GM12878 (cell line): ENCODE measurements around the gene GMDS. TPM values are rescaled to one million over a fixed set of nuclear protein-coding genes. Genes with fewer than 3 reads are reported as not detected.

Experiments
- ATAC-seq: fragments of 200-7000 bp; cut with Tn5 transposase; 3 replicates; pipeline ENCODE4 v1.9.1; 2020; ENCODE audit warnings: mild to moderate bottlenecking, moderate library complexity
- BruUV-seq: library from RNA; stranded (reverse); fragments of 400-500 nt; replicated peaks from 2 replicates; lab custom pipeline; 2021; lab: Mats Ljungman, UMichigan
- CTCF ChIA-PET: fragments of 300-600 bp; sonication (Branson Sonifier 250); formaldehyde crosslinking; extraction: SDS; loops from one replicate; lab custom pipeline; 2021; ENCODE audit warnings: inconsistent platforms; lab: Yijun Ruan, JAX
- POLR2A ChIA-PET: fragments of 350-600 bp; formaldehyde crosslinking; extraction: SDS; loops from one replicate; lab custom pipeline; 2021; ENCODE audit warnings: inconsistent platforms; lab: Charles Lee
- RAD21 ChIA-PET: fragments of 300-600 bp; sonication (Branson Sonifier 250); formaldehyde crosslinking; loops from one replicate; lab custom pipeline; 2023; ENCODE audit warnings: antibody characterized with exemption; ENCODE audit not compliant: unreplicated experiment; lab: Charles Lee
- SMC1A ChIA-PET: fragments of 300-600 bp; sonication (Branson Sonifier 250); formaldehyde crosslinking; loops from one replicate; lab custom pipeline; 2023; ENCODE audit not compliant: unreplicated experiment, uncharacterized antibody; lab: Charles Lee
- DNase-seq: peaks from one replicate; pipeline ENCODE4 v3.0.0-alpha.2; 2011; ENCODE audit warnings: low read depth, low spot score
- FAIRE-seq: peaks from 3 replicates; lab custom pipeline; 2011; peaks lifted over from hg19 to GRCh38; lab: Jason Lieb, UNC
- H2AFZ ChIP-seq: 2 replicates; pipeline ENCODE4 v1.6.0; 2011; ENCODE audit warnings: low read depth, low read length, control low read depth; ENCODE audit not compliant: control insufficient read depth
- H3K27ac ChIP-seq: 2 replicates; pipeline ENCODE4 v1.5.1; 2011; ENCODE audit warnings: control low read depth; ENCODE audit not compliant: control insufficient read depth, insufficient read depth
- H3K27me3 ChIP-seq, 2 experiments: replicated peaks in 1 of 2; 2 replicates each; pipeline versions ENCODE4 v1.6.0 to v1.6.1; 2011; ENCODE audit warnings: low read length in 1 of 2; ENCODE audit not compliant: control insufficient read depth in 2 of 2, insufficient read depth in 2 of 2
- H3K36me3 ChIP-seq, 2 experiments: 2 replicates each; pipeline ENCODE4 v1.5.1; 2011; ENCODE audit warnings: low read length in 1 of 2; ENCODE audit not compliant: control insufficient read depth in 2 of 2, insufficient read depth in 2 of 2
- H3K4me1 ChIP-seq: 2 replicates; pipeline ENCODE4 v1.6.1; 2011; ENCODE audit warnings: mild to moderate bottlenecking, low read length, moderate library complexity, mixed read lengths; ENCODE audit not compliant: control insufficient read depth, insufficient read depth
- H3K4me2 ChIP-seq: 2 replicates; pipeline ENCODE4 v1.6.0; 2011; ENCODE audit warnings: control low read depth; ENCODE audit not compliant: control insufficient read depth, insufficient read depth
- H3K4me3 ChIP-seq: fragments of 200-600 bp; sonication (generic); 2 replicates; pipeline ENCODE4 v1.5.1; 2016
- H3K79me2 ChIP-seq: 2 replicates; pipeline ENCODE4 v1.6.0; 2011; ENCODE audit warnings: low read length; ENCODE audit not compliant: control insufficient read depth, insufficient read depth
- H3K9ac ChIP-seq: 2 replicates; pipeline ENCODE4 v1.8.0; 2011; ENCODE audit warnings: low read length, control low read depth, mixed read lengths; ENCODE audit not compliant: control insufficient read depth, insufficient read depth
- H3K9me3 ChIP-seq: replicated peaks from 3 replicates; pipeline ENCODE4 v1.5.1; 2011; ENCODE audit warnings: mild to moderate bottlenecking, low read length; ENCODE audit not compliant: control insufficient read depth, insufficient read depth
- H4K20me1 ChIP-seq: 2 replicates; pipeline ENCODE4 v1.6.0; 2011; ENCODE audit not compliant: control insufficient read depth, insufficient read depth
- BCL11A ChIP-seq: IDR thresholded peaks from 2 replicates; pipeline ENCODE4 v1.6.1; 2011; ENCODE audit warnings: low read depth, low read length
- BCLAF1 ChIP-seq: fragments of 450-650 bp; IDR thresholded peaks from 2 replicates; pipeline ENCODE4 v1.6.1; 2017; ENCODE audit warnings: antibody characterized with exemption, mild to moderate bottlenecking, moderate library complexity
- MEF2A ChIP-seq: IDR thresholded peaks from 2 replicates; pipeline ENCODE4 v1.6.1; 2011; ENCODE audit warnings: low read depth, mild to moderate bottlenecking, low read length, moderate library complexity; ENCODE audit not compliant: insufficient read depth
- MEF2B ChIP-seq: fragments of 450-650 bp; IDR thresholded peaks from 2 replicates; pipeline ENCODE4 v1.6.1; 2018; ENCODE audit warnings: mild to moderate bottlenecking, moderate library complexity; ENCODE audit not compliant: partially characterized antibody, poor library complexity, severe bottlenecking
- NFIC ChIP-seq: IDR thresholded peaks from 2 replicates; pipeline ENCODE4 v1.6.1; 2012; ENCODE audit warnings: low read depth, mild to moderate bottlenecking, inconsistent platforms, low read length, moderate library complexity
- RBBP5 ChIP-seq: fragments of 200-600 bp; sonication (generic); conservative IDR thresholded peaks from 2 replicates; pipeline ENCODE4 v1.6.1; 2016
- RUNX3 ChIP-seq: IDR thresholded peaks from 2 replicates; pipeline ENCODE4 v1.6.1; 2012; ENCODE audit warnings: low read length, inconsistent platforms
- SMAD1 ChIP-seq: fragments of 450-650 bp; IDR thresholded peaks from 2 replicates; pipeline ENCODE4 v1.6.1; 2018; ENCODE audit warnings: mild to moderate bottlenecking, low read depth; ENCODE audit not compliant: partially characterized antibody
- ZNF592 ChIP-seq: fragments of 450-650 bp; IDR thresholded peaks from 2 replicates; pipeline ENCODE4 v1.6.1; 2017; ENCODE audit warnings: mild to moderate bottlenecking, moderate library complexity
- WGBS: methylation state at CpG from one replicate; pipeline ENCODE4 v1.1.6; 2016; ENCODE audit warnings: low lambda C conversion rate; ENCODE audit not compliant: insufficient replicate concordance, insufficient coverage; ENCODE audit errors: missing lambda C conversion rate; 5-methylcytosine and 5-hydroxymethylcytosine counted together
- in situ Hi-C: fragments of 300-500 bp; cut with MboI; formaldehyde crosslinking; loops from 9 replicates; pipeline ENCODE4 v1.14.3; 2018; ENCODE audit warnings: mixed read lengths
- intact Hi-C: fragments of 100-400 bp; cut with micrococcal nuclease; formaldehyde crosslinking; loops from one replicate; pipeline ENCODE4 v1.14.2; 2022; ENCODE audit not compliant: unreplicated experiment
- polyA plus RNA-seq, 11 experiments: library from polyadenylated mRNA; depleted of rRNA in 4 of 11; unstranded in 6 of 11; stranded (reverse) in 5 of 11; fragments of >200 nt; fragmentation: Nextera tagmentation in 4 of 11; fragmentation: Illumina TruSeq in 1 of 11; extraction: Ambion mirVana in 4 of 11; extraction: Trizol in 1 of 11; gene quantifications; 1 replicate in 1 of 11; 2 replicates in 10 of 11; pipeline versions ENCODE4 v1.2.1 to v1.2.3, GENCODE V29; 2011 to 2016; ENCODE audit warnings: inconsistent platforms in 2 of 11, missing spikeins in 2 of 11, low read depth in 1 of 11
- total RNA-seq, 4 experiments: library from RNA; depleted of rRNA in 3 of 4; stranded (reverse); fragments of >200 nt in 3 of 4; fragmentation: Illumina TruSeq in 1 of 4; extraction: Trizol in 1 of 4; gene quantifications; 2 replicates each; pipeline versions ENCODE4 v1.2.1 to v1.2.3, GENCODE V29; 2013 to 2021

Gene GMDS
- total and polyA plus RNA-seq, 10 of the 15 experiments (the other 5 are each of a cell fraction or from before 2014, with no cell fraction given) = 0.61 to 53.8 (median 29.3) TPM

- RAD21 ChIA-PET = no interaction called here
- CTCF ChIA-PET = interaction anchor here (0.6 to 0.8 kb wide), 2 partner anchors 10 to 126 kb away, joined by 3 read pairs; no protein-coding TSS in a partner anchor
- H3K36me3 ChIP-seq = no peaks in the 10 kb centered on the region; a peak in 1 of 4 replicates
- BruUV-seq = no TSS peak
- ATAC-seq = no peak
- SMC1A ChIA-PET = interaction anchor here (1.3 kb wide), 1 partner anchor 38 kb away, joined by 3 read pairs; no protein-coding TSS in a partner anchor
- intact Hi-C loops (no loop called here), in situ Hi-C loops (no loop called here)
- WGBS = 83% methylated on average over 7 of the region's 7 CpGs
- no peaks in the 10 kb centered on the region for H4K20me1 ChIP-seq
- H2AFZ ChIP-seq = no peak overlapping the region
- H3K4me1 ChIP-seq = peaks cover 14% of the 10 kb centered on the region; the same call in 1 of the 2 replicates
- no peaks in the 10 kb centered on the region for H3K9me3 ChIP-seq
- no peak overlapping the region for H3K9ac ChIP-seq
- DNase-seq = no peak
- H3K27me3 ChIP-seq = no peaks in the 10 kb centered on the region
- TF ChIP-seq MEF2A (peak; percentile 85), RBBP5 (no peak), NFIC (peak; percentile 67; the same call in 1 of the 2 replicates), BCLAF1 (no peak), MEF2B (peak; percentile 29), ZNF592 (no peak), BCL11A (0 out of 2 replicates have a peak, but pooled peaks have one; percentile 14), RUNX3 (peak; percentile 47; the same call in 1 of the 2 replicates), SMAD1 (no peak)
- H3K4me3 ChIP-seq = no peak overlapping the region
- H3K27ac ChIP-seq = no peak overlapping the region; the same call in 1 of the 2 replicates
- H3K4me2 ChIP-seq = no peak overlapping the region
- no peak for FAIRE-seq
- POLR2A ChIA-PET = no interaction called here
- H3K79me2 ChIP-seq = no peaks in the 10 kb centered on the region
Observed at GRCh38 chr6:1767481-1768246, 477.7 kb downstream of the GMDS start.
